ENCODE data around the gene LRP1B. TPM values are rescaled to one million over a fixed set of nuclear protein-coding genes. Genes with fewer than 3 reads are reported as not detected.

Gene LRP1B
- total and polyA plus RNA-seq, 4 donors, result 0.01 to 0.84 (median 0.17) TPM

- no peak for TF ChIP-seq CTCF (IDR thresholded peaks at IDR 0.05; ENCODE audit: low read depth, low read length, missing input control)
- TF ChIP-seq FOXA2 (IDR thresholded peaks at IDR 0.05), result no peak
- no peak for TF ChIP-seq ZBTB33 (IDR thresholded peaks at IDR 0.05)
- TF ChIP-seq EGR1 (IDR thresholded peaks at IDR 0.05; ENCODE audit: low read depth in 2 of 2), result no peak
- no peak for TF ChIP-seq JUND (IDR thresholded peaks at IDR 0.05)
Observed at GRCh38 chr2:140761807-140762206, 1369.0 kb downstream of the LRP1B start (continued).

GRCh38 chr2:140759426-140760156 is 1371.2 kb downstream of the LRP1B start:
- WGBS, result 73% methylated on average over 3 of the region's 3 CpGs
- no peak for DNase-seq (ENCODE audit: low spot score)
- Histone ChIP-seq H3K36me3 (ENCODE audit: control insufficient read depth in 4 of 4, insufficient read depth in 3 of 4, low read depth in 1 of 4, low read length in 3 of 4) (no peaks in the 10 kb centered on the region), H3K9ac (ENCODE audit: low read depth in 1 of 2, low read length in 2 of 2) (no peak overlapping the region), H3K4me3 (ENCODE audit: low read depth in 1 of 3, low read length in 3 of 3) (no peak overlapping the region), H3K27me3 (ENCODE audit: control insufficient read depth in 4 of 4, insufficient read depth in 4 of 4, low read length in 3 of 4) (no peaks in the 10 kb centered on the region), H3K4me1 (ENCODE audit: control insufficient read depth in 4 of 4, insufficient read depth in 4 of 4, low read length in 3 of 4) (no peaks in the 10 kb centered on the region), H3K9me3 (ENCODE audit: control insufficient read depth in 4 of 4, low read length in 3 of 4) (peaks cover 0 to 2% (median 0%) of the 10 kb centered on the region in 4 donors), H3K27ac (ENCODE audit: low read depth in 1 of 2, low read length in 2 of 2) (no peak overlapping the region)
- TF ChIP-seq MAX (IDR thresholded peaks at IDR 0.05), result no peak
- TF ChIP-seq RAD21 (IDR thresholded peaks at IDR 0.05), result no peak

GRCh38 chr2:140747665-140748064 is 1383.2 kb downstream of the LRP1B start:
- no peak for DNase-seq (ENCODE audit: low spot score)
- Histone ChIP-seq H3K4me1 (ENCODE audit: control insufficient read depth in 4 of 4, insufficient read depth in 4 of 4, low read length in 3 of 4) (no peaks in the 10 kb centered on the region), H3K27me3 (ENCODE audit: control insufficient read depth in 4 of 4, insufficient read depth in 4 of 4, low read length in 3 of 4) (no peaks in the 10 kb centered on the region), H3K27ac (ENCODE audit: low read depth in 1 of 2, low read length in 2 of 2) (no peak overlapping the region), H3K36me3 (ENCODE audit: control insufficient read depth in 4 of 4, insufficient read depth in 3 of 4, low read depth in 1 of 4, low read length in 3 of 4) (no peaks in the 10 kb centered on the region), H3K4me3 (ENCODE audit: low read depth in 1 of 3, low read length in 3 of 3) (no peak overlapping the region), H3K9ac (ENCODE audit: low read depth in 1 of 2, low read length in 2 of 2) (no peak overlapping the region), H3K9me3 (ENCODE audit: control insufficient read depth in 4 of 4, low read length in 3 of 4) (no peaks in the 10 kb centered on the region)
- WGBS, result 92% methylated on average over 3 of the region's 3 CpGs
- no peak for TF ChIP-seq FOXA2 (IDR thresholded peaks at IDR 0.05)
- TF ChIP-seq JUND (IDR thresholded peaks at IDR 0.05), result no peak
- TF ChIP-seq TAF1 (conservative IDR thresholded peaks at IDR 0.05), result no peak
- no peak for TF ChIP-seq HNF4G (IDR thresholded peaks at IDR 0.05)
- TF ChIP-seq RAD21 (IDR thresholded peaks at IDR 0.05), result no peak
- no peak for TF ChIP-seq REST (IDR thresholded peaks at IDR 0.05)
- no peak for TF ChIP-seq ZBTB33 (IDR thresholded peaks at IDR 0.05)
- TF ChIP-seq MAX (IDR thresholded peaks at IDR 0.05), result no peak
- TF ChIP-seq HNF4A (conservative IDR thresholded peaks at IDR 0.05), result no peak
- no peak for TF ChIP-seq FOXA1 (IDR thresholded peaks at IDR 0.05)
- no peak for TF ChIP-seq ATF3 (IDR thresholded peaks at IDR 0.05)
- TF ChIP-seq CTCF (IDR thresholded peaks at IDR 0.05; ENCODE audit: low read depth, low read length, missing input control), result no peak
- TF ChIP-seq GABPA (IDR thresholded peaks at IDR 0.05 in 1 of 2, conservative IDR thresholded peaks at IDR 0.05 in 1 of 2), result no peak
- no peak for TF ChIP-seq SP1 (IDR thresholded peaks at IDR 0.05)
